CD4-positive, alpha-beta T cell treated with Interleukin-4 for 1 hour (primary cell): ENCODE data around the gene ANXA4.

Experiments
- DNase-seq, 2 donors: peaks; one replicate each; pipeline ENCODE4 v3.0.0-alpha.2; 2020 to 2022

The ANXA4 gene

GRCh38 chr2:69863298-69863697 lies 121.4 kb downstream of the ANXA4 start:
- no peak for DNase-seq
